ENCODE data around the gene HOXC6. TPM values are rescaled to one million over a fixed set of nuclear protein-coding genes. Genes with fewer than 3 reads are reported as not detected.
"Not testable (repeated sequence)": the region's sequence is repeated elsewhere in the genome, so short reads cannot be mapped to it uniquely, and the experiment has no call there.

The HOXC6 gene
- total and polyA plus RNA-seq, 5 donors: 0.34 to 0.65 (median 0.45) TPM; not detected in 1

DNA sequence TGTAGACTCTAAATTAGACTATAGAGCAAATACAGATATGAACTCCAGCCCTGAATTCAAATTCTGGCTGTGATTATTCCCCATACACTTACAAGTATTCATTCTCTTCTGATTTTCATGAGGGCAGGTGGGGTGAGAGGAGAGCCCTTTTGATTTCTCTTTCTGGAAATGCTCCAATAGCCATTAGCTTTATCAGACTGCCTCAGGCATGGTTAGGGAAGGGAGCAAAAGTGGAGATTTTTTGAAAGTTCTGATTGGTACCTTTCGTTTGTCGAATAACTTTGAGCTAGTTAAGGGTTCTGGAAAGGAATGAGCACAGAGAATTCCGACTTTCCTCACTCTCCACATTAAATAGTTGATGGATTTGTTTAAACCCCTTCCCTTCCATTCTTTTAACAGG, 12.4 kb downstream of the HOXC6 start:
- ATAC-seq (no peak), DNase-seq (no peak)
- Histone ChIP-seq H3K9me3 (ENCODE audit: control insufficient read depth, low read length) (no peaks in the 10 kb centered on the region), H3K27ac (ENCODE audit: low read length) (no peak overlapping the region), H3K27me3 (ENCODE audit: control insufficient read depth, insufficient read depth) (no peaks in the 10 kb centered on the region), H3K4me3 (ENCODE audit: low read length) (no peak overlapping the region), H3K4me1 (ENCODE audit: control insufficient read depth, insufficient read depth, low read length) (no peaks in the 10 kb centered on the region)
- intact Hi-C loops (cut with DNase I): no loop called here
- WGBS: 62% methylated on average over 3 of the region's 3 CpGs

DNA sequence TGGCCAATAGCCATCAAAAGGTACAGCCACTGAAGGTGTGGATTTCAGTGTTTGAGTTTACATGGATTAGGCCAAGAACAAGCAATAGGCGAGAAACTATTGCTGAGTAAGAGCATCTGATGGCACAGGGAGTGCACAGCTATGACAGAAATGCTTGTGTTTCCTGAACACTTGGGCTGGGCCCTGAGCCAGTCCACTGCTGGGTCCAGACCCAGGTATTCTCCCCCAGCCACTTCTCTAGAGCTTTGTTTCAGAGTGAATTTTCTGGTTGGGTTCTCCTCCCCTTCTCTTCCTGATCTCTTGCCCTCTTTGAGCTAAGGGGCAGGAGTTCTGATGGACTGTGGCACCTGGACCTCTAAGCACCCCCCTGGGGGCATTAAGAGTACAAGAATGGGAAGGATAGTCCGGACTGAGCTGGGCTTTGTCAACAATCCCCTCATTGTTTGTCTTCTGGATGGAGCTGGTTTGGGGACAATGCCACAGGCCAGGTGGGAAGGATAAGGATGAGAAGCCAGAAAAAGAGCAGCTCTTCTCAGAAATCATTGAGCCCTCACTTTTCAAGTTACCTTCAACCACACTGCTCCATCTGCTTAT, 13.0 kb downstream of the HOXC6 start:
- no peaks in the 10 kb centered on the region for H3K9me3 ChIP-seq (ENCODE audit: control insufficient read depth, low read length)
- DNase-seq (no peak), ATAC-seq (no peak)
- intact Hi-C loops (cut with DNase I): no loop called here
- H3K27ac ChIP-seq (ENCODE audit: low read length): no peak overlapping the region
- no peaks in the 10 kb centered on the region for H3K4me1 ChIP-seq (ENCODE audit: control insufficient read depth, insufficient read depth, low read length)
- no peak overlapping the region for H3K4me3 ChIP-seq (ENCODE audit: low read length)
- WGBS: 49% methylated on average over 2 of the region's 2 CpGs
- H3K27me3 ChIP-seq (ENCODE audit: control insufficient read depth, insufficient read depth): no peaks in the 10 kb centered on the region

DNA sequence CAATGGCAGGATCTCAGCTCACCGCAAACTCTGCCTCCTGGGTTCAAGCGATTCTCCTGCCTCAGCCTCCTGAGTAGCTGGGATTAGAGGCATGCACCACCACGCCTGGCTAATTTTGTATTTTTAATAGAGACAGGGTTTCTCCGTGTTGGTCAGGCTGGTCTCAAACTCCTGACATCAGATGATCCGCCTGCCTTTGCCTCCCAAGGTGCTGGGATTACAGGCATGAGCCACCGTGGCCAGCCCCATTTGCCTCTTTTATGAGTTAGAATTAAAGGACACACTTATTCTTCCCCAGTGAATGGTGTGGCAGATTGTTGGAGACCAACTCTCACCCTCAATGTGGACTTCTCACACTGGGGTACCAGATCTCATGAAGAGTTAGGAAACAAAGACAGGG, 13.8 kb downstream of the HOXC6 start:
- 58% methylated on average over 6 of the region's 6 CpGs for WGBS
- intact Hi-C loops (cut with DNase I); H3K27me3 ChIP-seq (ENCODE audit: control insufficient read depth, insufficient read depth); H3K4me3 ChIP-seq (ENCODE audit: low read length); H3K27ac ChIP-seq (ENCODE audit: low read length); H3K4me1 ChIP-seq (ENCODE audit: control insufficient read depth, insufficient read depth, low read length); ATAC-seq; H3K9me3 ChIP-seq (ENCODE audit: control insufficient read depth, low read length); DNase-seq: not testable (repeated sequence)

DNA sequence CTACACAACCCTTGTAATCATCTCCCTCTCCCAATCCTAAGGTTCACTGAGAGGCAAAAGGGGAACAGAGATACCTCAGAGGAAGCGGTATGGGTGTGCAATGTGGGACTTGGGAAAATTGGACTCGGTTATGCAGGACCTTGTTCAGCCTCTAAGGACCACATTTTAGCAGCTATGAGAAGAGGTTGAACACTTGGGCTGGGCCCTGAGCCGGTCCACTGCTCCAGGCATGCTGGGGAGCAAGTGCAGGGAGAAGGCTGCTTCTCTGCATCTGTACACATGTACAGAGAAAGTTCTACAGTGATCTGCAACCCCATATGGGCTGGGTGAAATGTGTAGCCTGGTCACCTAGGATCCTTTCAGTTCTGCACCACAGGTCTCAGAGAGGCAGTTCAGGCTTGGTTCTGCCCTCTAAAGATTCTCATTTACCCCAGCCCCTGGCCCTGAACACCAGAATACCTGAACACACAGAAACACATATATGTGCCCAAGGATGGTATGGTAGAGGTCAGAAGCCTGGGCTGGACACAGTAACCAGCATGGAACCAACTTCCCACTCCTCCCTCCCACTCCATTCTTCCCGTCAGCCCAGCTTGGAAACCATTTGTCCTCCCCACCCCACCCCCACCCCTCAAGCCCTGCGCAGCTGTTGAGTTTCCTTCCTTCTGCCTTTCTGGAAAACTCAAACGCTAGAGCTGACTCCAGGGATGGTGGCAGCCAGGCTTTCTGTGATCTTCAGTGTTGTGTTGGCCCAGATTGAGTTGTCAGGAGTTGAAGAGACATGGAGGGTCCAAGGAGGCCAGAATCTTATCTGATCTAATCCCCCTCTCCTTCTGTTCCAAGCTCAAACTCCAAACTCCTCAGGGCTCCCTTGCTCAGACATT, 15.0 kb downstream of the HOXC6 start:
- DNase-seq: no peak
- 36% methylated on average over 6 of the region's 6 CpGs for WGBS
- Histone ChIP-seq H3K27me3 (ENCODE audit: control insufficient read depth, insufficient read depth) (no peaks in the 10 kb centered on the region), H3K27ac (ENCODE audit: low read length) (no peak overlapping the region), H3K4me1 (ENCODE audit: control insufficient read depth, insufficient read depth, low read length) (no peaks in the 10 kb centered on the region), H3K9me3 (ENCODE audit: control insufficient read depth, low read length) (no peaks in the 10 kb centered on the region), H3K4me3 (ENCODE audit: low read length) (no peak overlapping the region)
- no peak for ATAC-seq
- intact Hi-C loops (cut with DNase I): no loop called here

DNA sequence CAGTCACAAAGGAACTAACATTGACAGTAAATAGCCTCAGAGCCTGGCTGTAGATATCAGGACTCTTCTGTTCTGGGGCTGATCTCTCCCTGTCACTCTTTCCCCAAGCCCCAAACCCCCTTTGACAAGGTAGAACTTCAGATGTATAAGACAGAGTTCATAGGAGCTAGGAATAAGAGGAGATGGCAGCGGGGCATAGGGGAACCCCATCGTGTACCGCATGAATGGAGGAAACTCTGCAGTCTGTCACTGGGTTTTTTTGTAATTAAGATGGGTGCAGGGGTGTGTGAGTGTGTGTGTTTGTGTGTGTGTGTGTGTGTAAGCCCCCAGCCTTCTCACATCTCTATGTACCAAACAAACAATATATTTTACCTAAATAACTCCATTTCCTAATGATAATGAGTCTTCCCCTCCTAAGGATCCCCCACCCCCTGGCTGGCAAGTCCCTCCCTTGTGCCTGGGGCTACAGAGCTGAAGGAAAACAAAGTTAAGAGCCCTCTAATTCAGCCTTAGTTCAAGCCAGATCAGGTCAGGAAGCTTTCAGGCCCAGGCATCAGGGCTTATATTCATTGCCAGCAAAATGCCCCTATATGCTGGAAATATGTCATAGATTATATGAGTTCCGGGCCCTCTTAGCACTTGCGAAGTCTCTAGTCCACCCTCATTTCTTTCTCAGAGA, 16.3 kb downstream of the HOXC6 start:
- Histone ChIP-seq H3K4me1 (ENCODE audit: control insufficient read depth, insufficient read depth, low read length) (no peaks in the 10 kb centered on the region), H3K9me3 (ENCODE audit: control insufficient read depth, low read length) (no peaks in the 10 kb centered on the region), H3K4me3 (ENCODE audit: low read length) (no peak overlapping the region), H3K27ac (ENCODE audit: low read length) (no peak overlapping the region), H3K27me3 (ENCODE audit: control insufficient read depth, insufficient read depth) (peaks cover 3% of the 10 kb centered on the region)
- intact Hi-C loops (cut with DNase I): no loop called here
- DNase-seq (no peak), ATAC-seq (no peak)
- whole genome bisulfite sequencing: 33% methylated on average over 5 of the region's 5 CpGs

GRCh38 chr12:54045401-54045800, 17.2 kb downstream of the HOXC6 start:
- DNase-seq (no peak), ATAC-seq (no peak)
- Histone ChIP-seq H3K4me3 (ENCODE audit: low read length) (no peak overlapping the region), H3K27me3 (ENCODE audit: control insufficient read depth, insufficient read depth) (peaks cover 3% of the 10 kb centered on the region), H3K9me3 (ENCODE audit: control insufficient read depth, low read length) (no peaks in the 10 kb centered on the region), H3K4me1 (ENCODE audit: control insufficient read depth, insufficient read depth, low read length) (no peaks in the 10 kb centered on the region), H3K27ac (ENCODE audit: low read length) (no peak overlapping the region)
- intact Hi-C loops (cut with DNase I): no loop called here

DNA sequence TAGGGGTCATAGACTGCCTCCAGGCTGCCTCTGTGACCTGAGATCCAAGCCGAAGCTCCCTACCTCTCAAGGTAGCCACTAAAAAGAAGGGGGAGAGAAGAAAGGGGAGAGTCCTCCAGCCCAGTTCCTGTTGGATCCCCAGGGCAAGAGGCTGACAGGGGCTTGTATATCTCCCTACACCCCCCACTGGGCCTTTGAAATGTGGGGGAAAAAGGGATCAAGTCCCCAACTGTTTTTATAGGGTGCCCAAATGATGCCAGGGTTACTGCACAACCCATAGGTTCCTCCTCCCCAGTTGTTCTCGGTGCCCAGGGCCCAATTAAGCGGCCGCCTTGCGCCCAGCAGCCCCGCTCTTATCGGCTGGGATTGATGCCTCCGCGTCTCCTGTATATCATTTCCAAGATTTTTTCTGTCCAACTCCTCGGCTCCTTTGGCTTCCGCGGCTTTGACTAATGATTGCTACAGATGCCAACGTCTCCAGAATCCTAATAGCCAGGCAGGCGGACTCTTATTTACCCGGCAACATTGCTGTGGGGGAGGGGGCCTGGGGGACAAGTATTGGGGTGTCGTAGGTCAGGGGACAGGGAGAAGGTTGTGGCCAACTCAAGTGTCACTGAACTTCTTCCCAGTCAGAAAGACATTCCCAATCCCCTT, 17.8 kb downstream of the HOXC6 start:
- Histone ChIP-seq H3K4me1 (ENCODE audit: control insufficient read depth, insufficient read depth, low read length) (no peaks in the 10 kb centered on the region), H3K27ac (ENCODE audit: low read length) (no peak overlapping the region), H3K27me3 (ENCODE audit: control insufficient read depth, insufficient read depth) (peaks cover 3% of the 10 kb centered on the region), H3K4me3 (ENCODE audit: low read length) (no peak overlapping the region), H3K9me3 (ENCODE audit: control insufficient read depth, low read length) (no peaks in the 10 kb centered on the region)
- ATAC-seq (no peak), DNase-seq (no peak)
- 25% methylated on average over 16 of the region's 16 CpGs for WGBS
- intact Hi-C loops (cut with DNase I): no loop called here

DNA sequence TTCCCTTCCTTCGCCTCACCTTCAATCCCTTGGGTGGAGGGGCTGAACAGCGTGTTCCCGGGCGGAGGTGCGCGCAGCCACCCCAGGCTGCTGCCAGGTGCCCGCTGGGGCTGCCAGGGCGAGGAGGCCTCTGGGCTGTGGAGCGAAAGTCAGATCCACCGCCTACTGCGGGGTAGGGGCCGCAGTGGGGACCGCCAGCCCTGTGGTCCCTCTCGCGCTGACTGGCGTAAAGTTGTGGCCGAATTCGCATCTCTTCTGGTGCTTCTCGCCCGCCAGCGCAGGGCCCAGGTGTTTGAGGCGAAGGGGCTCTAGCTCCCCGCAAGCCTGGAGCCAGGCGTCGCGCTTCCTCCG, 18.5 kb downstream of the HOXC6 start:
- H3K4me3 ChIP-seq (ENCODE audit: low read length): no peak overlapping the region
- H3K27me3 ChIP-seq (ENCODE audit: control insufficient read depth, insufficient read depth): peaks cover 3% of the 10 kb centered on the region
- ATAC-seq (no peak), DNase-seq (no peak)
- intact Hi-C loops (cut with DNase I): no loop called here
- no peaks in the 10 kb centered on the region for H3K4me1 ChIP-seq (ENCODE audit: control insufficient read depth, insufficient read depth, low read length)
- 14% methylated on average over 27 of the region's 27 CpGs for WGBS
- H3K9me3 ChIP-seq (ENCODE audit: control insufficient read depth, low read length): no peaks in the 10 kb centered on the region
- no peak overlapping the region for H3K27ac ChIP-seq (ENCODE audit: low read length)

DNA sequence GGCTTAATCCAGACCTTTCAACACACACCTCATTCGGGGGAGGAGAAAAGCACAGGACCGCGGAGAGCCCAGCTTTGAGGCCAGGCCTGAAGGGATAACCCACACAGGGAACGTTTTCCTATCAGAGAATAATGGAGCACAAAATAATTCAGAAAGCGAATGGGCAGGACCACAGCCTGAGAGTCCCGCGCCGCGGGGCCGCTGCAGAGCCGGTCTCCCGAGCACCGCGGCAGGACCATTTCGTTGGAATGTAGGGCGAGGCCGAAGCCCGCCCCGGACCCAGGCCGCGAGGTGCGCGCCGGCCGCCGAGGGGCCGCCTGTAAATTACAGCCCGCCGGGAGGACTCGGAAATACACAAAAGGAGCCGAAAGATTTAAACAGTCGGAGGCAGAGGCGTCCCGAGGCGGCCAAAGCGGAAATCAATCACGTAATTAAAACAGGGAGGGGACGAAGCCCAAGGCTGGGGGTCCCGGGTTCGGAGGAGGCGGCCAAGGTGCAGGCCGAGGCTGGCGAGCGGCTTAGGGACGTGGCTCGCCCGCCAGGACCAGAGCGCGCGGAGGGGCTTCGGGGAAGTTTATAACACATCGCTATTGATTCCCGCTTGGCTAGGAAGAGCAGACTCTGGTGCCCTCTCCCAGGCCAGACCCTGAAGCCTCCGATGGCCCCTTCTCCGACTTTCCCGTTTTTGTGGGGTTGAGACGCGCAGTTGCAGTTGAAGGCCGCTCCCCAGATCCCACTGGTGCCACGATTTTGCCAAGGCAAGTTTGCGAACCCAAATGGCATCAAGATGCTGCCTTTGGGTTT, 19.1 kb downstream of the HOXC6 start:
- H3K9me3 ChIP-seq (ENCODE audit: control insufficient read depth, low read length): no peaks in the 10 kb centered on the region
- 12% methylated on average over 61 of the region's 61 CpGs for WGBS
- DNase-seq: no peak
- peaks cover 3% of the 10 kb centered on the region for H3K27me3 ChIP-seq (ENCODE audit: control insufficient read depth, insufficient read depth)
- H3K27ac ChIP-seq (ENCODE audit: low read length): no peak overlapping the region
- ATAC-seq: no peak
- intact Hi-C loops (cut with DNase I): no loop called here
- no peaks in the 10 kb centered on the region for H3K4me1 ChIP-seq (ENCODE audit: control insufficient read depth, insufficient read depth, low read length)
- peak overlapping the region; percentile 13 for H3K4me3 ChIP-seq (ENCODE audit: low read length)

GRCh38 chr12:54047964-54048303, 19.7 kb downstream of the HOXC6 start:
- no peak overlapping the region for H3K27ac ChIP-seq (ENCODE audit: low read length)
- no peaks in the 10 kb centered on the region for H3K4me1 ChIP-seq (ENCODE audit: control insufficient read depth, insufficient read depth, low read length)
- no peaks in the 10 kb centered on the region for H3K9me3 ChIP-seq (ENCODE audit: control insufficient read depth, low read length)
- H3K4me3 ChIP-seq (ENCODE audit: low read length): no peak overlapping the region
- peaks cover 3% of the 10 kb centered on the region for H3K27me3 ChIP-seq (ENCODE audit: control insufficient read depth, insufficient read depth)
- 27% methylated on average over 8 of the region's 8 CpGs for WGBS
- ATAC-seq (no peak), DNase-seq (no peak)
- intact Hi-C loops (cut with DNase I): no loop called here

All from right cardiac atrium (tissue), 5 donors.